ENCODE results near the gene ITGAE.

Gene ITGAE

DNA sequence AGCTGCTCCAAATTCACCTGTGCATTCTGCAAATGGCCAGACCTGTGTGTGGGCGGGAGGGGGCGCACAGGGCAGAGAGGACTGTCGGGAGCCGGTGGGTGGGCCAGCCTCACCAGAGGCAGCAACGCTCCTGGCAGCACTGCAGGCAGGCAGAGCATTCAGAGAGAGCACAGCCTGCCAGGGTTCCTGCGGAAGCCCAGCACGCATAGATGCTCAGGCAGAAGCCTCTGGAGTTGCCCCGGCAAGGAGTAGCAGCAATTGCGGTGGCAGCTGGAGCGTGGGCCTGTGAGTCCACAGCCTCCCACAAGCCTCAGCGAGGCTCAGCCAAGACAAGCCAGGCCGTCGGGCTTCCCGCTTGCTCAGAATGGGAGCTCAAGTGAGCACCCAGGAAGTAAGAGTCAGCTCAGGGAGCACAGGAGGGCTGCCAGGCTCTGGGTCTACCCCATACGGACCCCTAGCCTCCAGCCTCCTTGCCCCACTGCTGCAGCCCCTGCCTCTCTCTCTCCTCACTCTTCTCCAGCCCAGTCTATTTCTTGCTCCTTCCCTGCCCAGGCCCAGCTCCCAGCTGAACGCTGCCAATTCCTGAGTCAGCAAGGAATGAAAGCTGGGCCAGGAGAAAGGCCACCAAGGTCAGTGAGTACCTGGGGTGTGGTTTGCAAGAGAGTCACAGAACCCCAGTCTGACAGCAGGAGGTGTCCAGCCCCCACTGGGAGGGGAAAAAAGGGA lies 122.7 kb downstream of the ITGAE start:
- Histone ChIP-seq H3K9ac (no peak overlapping the region), H3K27ac (no peak overlapping the region), H3K4me1 (ENCODE audit: low read depth, poor library complexity, severe bottlenecking) (peaks cover 3% of the 10 kb centered on the region), H3K4me2 (no peak overlapping the region), H3K79me2 (ENCODE audit: insufficient read depth, low read depth) (no peaks in the 10 kb centered on the region), H3K27me3 (ENCODE audit: insufficient read depth, low read depth) (no peaks in the 10 kb centered on the region), H4K20me1 (ENCODE audit: insufficient read depth) (no peaks in the 10 kb centered on the region), H2AFZ (ENCODE audit: low read depth) (no peak overlapping the region), H3K4me3 (IDR thresholded peaks at IDR 0.05; ENCODE audit: insufficient read depth, low read depth, low read length) (no peak overlapping the region), H3K36me3 (ENCODE audit: insufficient read depth) (no peaks in the 10 kb centered on the region)
- TF ChIP-seq, protein P1, sequence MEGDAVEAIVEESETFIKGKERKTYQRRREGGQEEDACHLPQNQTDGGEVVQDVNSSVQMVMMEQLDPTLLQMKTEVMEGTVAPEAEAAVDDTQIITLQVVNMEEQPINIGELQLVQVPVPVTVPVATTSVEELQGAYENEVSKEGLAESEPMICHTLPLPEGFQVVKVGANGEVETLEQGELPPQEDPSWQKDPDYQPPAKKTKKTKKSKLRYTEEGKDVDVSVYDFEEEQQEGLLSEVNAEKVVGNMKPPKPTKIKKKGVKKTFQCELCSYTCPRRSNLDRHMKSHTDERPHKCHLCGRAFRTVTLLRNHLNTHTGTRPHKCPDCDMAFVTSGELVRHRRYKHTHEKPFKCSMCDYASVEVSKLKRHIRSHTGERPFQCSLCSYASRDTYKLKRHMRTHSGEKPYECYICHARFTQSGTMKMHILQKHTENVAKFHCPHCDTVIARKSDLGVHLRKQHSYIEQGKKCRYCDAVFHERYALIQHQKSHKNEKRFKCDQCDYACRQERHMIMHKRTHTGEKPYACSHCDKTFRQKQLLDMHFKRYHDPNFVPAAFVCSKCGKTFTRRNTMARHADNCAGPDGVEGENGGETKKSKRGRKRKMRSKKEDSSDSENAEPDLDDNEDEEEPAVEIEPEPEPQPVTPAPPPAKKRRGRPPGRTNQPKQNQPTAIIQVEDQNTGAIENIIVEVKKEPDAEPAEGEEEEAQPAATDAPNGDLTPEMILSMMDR (conservative IDR thresholded peaks at IDR 0.05; ENCODE audit: low read depth, low read length), result no peak

DNA sequence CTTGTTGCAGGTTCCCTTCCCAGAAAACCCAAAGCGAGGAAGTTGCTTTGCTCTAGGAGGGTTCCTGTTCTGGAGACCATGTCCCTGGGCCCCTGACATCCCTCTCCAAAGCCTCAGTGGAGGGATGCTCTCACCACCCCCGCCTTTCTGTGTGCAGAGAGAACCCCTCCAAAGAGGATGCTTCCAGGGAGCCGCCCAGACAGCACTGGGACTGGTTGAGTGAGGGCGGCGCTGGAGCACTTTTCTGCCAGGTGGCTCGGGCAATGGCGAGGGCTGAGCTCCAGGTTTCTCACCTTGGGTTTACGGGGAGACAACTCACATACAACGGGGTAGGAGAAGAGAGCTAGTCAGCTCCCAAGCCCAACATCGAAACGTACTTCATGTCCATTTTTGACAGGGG lies 125.1 kb downstream of the ITGAE start:
- no peak overlapping the region for H3K27ac ChIP-seq
- H3K36me3 ChIP-seq (ENCODE audit: insufficient read depth), result no peaks in the 10 kb centered on the region
- no peaks in the 10 kb centered on the region for H4K20me1 ChIP-seq (ENCODE audit: insufficient read depth)
- no peak overlapping the region for H3K4me2 ChIP-seq
- H3K27me3 ChIP-seq (ENCODE audit: insufficient read depth, low read depth), result no peaks in the 10 kb centered on the region
- H3K79me2 ChIP-seq (ENCODE audit: insufficient read depth, low read depth), result 0 out of 2 replicates have a peak, but pooled peaks cover 1% of the 10 kb centered on the region
- no peaks in the 10 kb centered on the region for H3K4me1 ChIP-seq (ENCODE audit: low read depth, poor library complexity, severe bottlenecking)
- H2AFZ ChIP-seq (ENCODE audit: low read depth), result no peak overlapping the region
- TF ChIP-seq, protein P1 (conservative IDR thresholded peaks at IDR 0.05; ENCODE audit: low read depth, low read length), result no peak
- no peak overlapping the region for H3K9ac ChIP-seq
- H3K4me3 ChIP-seq (IDR thresholded peaks at IDR 0.05; ENCODE audit: insufficient read depth, low read depth, low read length), result no peak overlapping the region

DNA sequence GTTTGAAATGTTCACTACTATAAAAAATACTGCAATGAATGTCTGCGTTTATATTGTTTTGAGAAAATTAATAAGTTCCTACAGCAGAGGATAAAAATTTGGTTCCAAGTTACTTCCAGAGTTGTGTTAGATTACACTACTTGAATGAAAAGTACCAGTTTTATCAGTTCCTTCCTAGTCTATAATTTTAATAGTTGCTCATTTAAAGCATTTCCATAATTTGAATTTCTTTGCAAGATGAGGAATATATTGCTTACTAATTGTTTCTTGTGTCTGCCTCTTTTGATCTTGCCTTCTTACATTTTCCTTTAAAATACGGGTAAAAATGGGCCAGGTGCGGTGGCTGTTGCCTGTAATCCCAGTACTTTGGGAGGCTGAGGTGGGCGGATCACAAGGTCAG lies 128.4 kb downstream of the ITGAE start:
- Histone ChIP-seq H3K4me3 (IDR thresholded peaks at IDR 0.05; ENCODE audit: insufficient read depth, low read depth, low read length) (no peak overlapping the region), H3K4me1 (ENCODE audit: low read depth, poor library complexity, severe bottlenecking) (peaks cover 8% of the 10 kb centered on the region), H3K27me3 (ENCODE audit: insufficient read depth, low read depth) (no peaks in the 10 kb centered on the region), H3K4me2 (no peak overlapping the region), H3K79me2 (ENCODE audit: insufficient read depth, low read depth) (peaks cover 21% of the 10 kb centered on the region), H4K20me1 (ENCODE audit: insufficient read depth) (no peaks in the 10 kb centered on the region), H3K27ac (no peak overlapping the region), H2AFZ (ENCODE audit: low read depth) (no peak overlapping the region), H3K9ac (no peak overlapping the region), H3K36me3 (ENCODE audit: insufficient read depth) (no peaks in the 10 kb centered on the region)
- TF ChIP-seq, protein P1 (conservative IDR thresholded peaks at IDR 0.05; ENCODE audit: low read depth, low read length), result no peak

DNA sequence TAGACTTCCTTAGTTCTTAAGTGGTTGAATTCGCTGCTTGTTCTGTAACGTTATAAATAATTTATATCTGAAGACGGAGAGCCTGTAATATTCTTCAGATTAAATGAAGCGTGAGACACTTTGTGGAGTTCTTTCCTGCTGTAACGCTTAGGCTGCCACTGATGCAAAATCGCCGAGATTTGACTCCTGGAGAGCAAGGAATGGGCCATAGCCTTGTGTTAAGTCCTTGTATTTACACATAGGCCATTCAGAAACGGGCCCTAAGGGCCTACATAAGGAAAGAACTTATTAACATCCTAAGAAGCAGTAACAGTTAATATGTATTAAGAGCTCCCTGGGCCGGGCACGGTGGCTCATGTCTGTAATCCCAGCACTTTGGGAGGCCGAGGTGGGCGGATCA lies 131.4 kb downstream of the ITGAE start:
- TF ChIP-seq, protein P1 (conservative IDR thresholded peaks at IDR 0.05; ENCODE audit: low read depth, low read length), result no peak
- no peak overlapping the region for H2AFZ ChIP-seq (ENCODE audit: low read depth)
- H3K9ac ChIP-seq, result peak overlapping the region; percentile 58; the same call in 1 of the 2 replicates
- H3K4me2 ChIP-seq, result peak overlapping the region; percentile 76
- H3K27ac ChIP-seq, result no peak overlapping the region; the same call in 1 of the 2 replicates
- H3K27me3 ChIP-seq (ENCODE audit: insufficient read depth, low read depth), result no peaks in the 10 kb centered on the region
- no peaks in the 10 kb centered on the region for H4K20me1 ChIP-seq (ENCODE audit: insufficient read depth)
- H3K4me1 ChIP-seq (ENCODE audit: low read depth, poor library complexity, severe bottlenecking), result peaks cover 11% of the 10 kb centered on the region
- H3K36me3 ChIP-seq (ENCODE audit: insufficient read depth), result no peaks in the 10 kb centered on the region
- H3K79me2 ChIP-seq (ENCODE audit: insufficient read depth, low read depth), result peaks cover 21% of the 10 kb centered on the region
- H3K4me3 ChIP-seq (IDR thresholded peaks at IDR 0.05; ENCODE audit: insufficient read depth, low read depth, low read length), result no peak overlapping the region
